ENCODE data around the gene PCDHGA11. TPM values are rescaled to one million over a fixed set of nuclear protein-coding genes. Genes with fewer than 3 reads are reported as not detected.

PCDHGA11 gene
- total and polyA plus RNA-seq, 9 of the 15 experiments (the other 6 are each of a cell fraction or from before 2014, with no cell fraction given): 0.04 to 0.07 (median 0.04) TPM; not detected in 4

DNA sequence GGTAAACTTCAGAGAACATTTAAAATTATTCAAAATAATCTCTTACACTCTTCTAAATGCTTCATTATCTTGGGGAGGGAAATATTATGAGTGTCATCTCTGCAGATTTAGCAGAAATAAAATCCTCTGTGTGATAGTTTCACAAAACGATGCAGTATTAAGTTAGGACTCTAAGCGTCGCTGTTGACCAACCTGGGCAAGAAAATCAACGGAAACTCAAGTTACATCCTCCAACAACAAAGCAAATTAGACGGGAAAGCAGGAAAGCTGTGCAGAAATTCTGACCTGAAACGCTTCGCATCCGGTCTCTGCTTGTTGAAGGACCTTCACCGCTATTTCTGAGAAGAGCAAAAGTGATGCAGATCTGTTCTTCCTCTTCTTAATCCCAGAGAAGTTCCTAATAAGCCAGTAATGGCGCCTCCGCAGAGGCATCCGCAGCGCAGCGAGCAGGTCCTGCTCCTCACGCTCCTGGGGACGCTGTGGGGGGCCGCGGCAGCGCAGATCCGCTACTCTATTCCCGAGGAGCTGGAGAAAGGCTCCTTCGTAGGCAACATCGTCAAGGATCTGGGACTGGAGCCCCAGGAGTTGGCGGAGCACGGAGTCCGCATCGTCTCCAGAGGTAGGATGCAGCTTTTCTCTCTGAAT is 47.1 kb upstream of the PCDHGA11 start, which contains the start of gene PCDHGA6:
Gene PCDHGA6 (plus strand): TSS at position 219 of the 645 bp plus-strand sequence. CDS start 193 bp downstream, at position 412.
- BruUV-seq (replicated peaks): no TSS peak

More for the DNA sequence above, 47.1 kb upstream of the PCDHGA11 start, which contains the start of gene PCDHGA6:
- H3K27ac ChIP-seq (ENCODE audit: extremely low read depth, low read depth, low read length): no peak within 1 kb of the TSS
- H3K36me3 ChIP-seq (ENCODE audit: control insufficient read depth, insufficient read depth, low read length): no peaks in the 10 kb centered on the region
- peak within 1 kb of the TSS; percentile 23; the same call in 1 of the 2 replicates for H3K4me2 ChIP-seq (ENCODE audit: insufficient read depth, low read length)
- 0 out of 2 replicates have a peak within 1 kb of the TSS, but pooled peaks have one; percentile 9 for H2AFZ ChIP-seq (ENCODE audit: low read depth, low read length)
- intact Hi-C loops (cut with micrococcal nuclease): loop anchor here (5.0 kb wide), 1 partner anchor 46 kb away; no protein-coding TSS in a partner anchor
- H3K4me1 ChIP-seq (replicated peaks in 1 of 2; ENCODE audit: control insufficient read depth in 2 of 2, insufficient read depth in 2 of 2, low read length in 2 of 2): peaks cover 0 to 7% of the 10 kb centered on the region in 2 experiments; a peak in 1 of 5 replicates
- ChIA-PET CTCF (ENCODE audit: low intra/inter-chr PET ratio) (interaction anchor here (0.6 to 1.3 kb wide), 2 partner anchors 141 to 770 kb away, joined by 3 read pairs; no protein-coding TSS in a partner anchor), POLR2A (interaction anchor here (0.6 kb wide), 1 partner anchor 207 kb away, joined by 5 read pairs; no protein-coding TSS in a partner anchor)
- FAIRE-seq (peak; percentile 26), ATAC-seq (peak; percentile 61; the same call in 1 of the 3 replicates), DNase-seq (ENCODE audit: extremely low read depth in 1 of 4, low spot score in 3 of 4) (no peak)
- no peaks in the 10 kb centered on the region for H3K9me1 ChIP-seq (ENCODE audit: control insufficient read depth, insufficient read depth, low read length)
- H3K27me3 ChIP-seq (ENCODE audit: control insufficient read depth in 2 of 2, insufficient read depth in 2 of 2, low read length in 2 of 2): peaks cover 4 to 38% of the 10 kb centered on the region in 2 experiments
- WGBS (ENCODE audit: insufficient coverage, low coverage, missing lambda C conversion rate): 21% methylated on average over 22 of the region's 27 CpGs
- no peaks in the 10 kb centered on the region for H3K79me2 ChIP-seq (ENCODE audit: control insufficient read depth, insufficient read depth, low read length)
- no peak within 1 kb of the TSS for H3K9ac ChIP-seq (ENCODE audit: insufficient read depth in 1 of 2, low read depth in 2 of 2, low read length in 2 of 2)
- H3K9me3 ChIP-seq (replicated peaks; ENCODE audit: control insufficient read depth, insufficient read depth, low read depth, low read length): no peaks in the 10 kb centered on the region
- in situ Hi-C loops (cut with MboI): no loop called here
- no peak within 1 kb of the TSS for H3K4me3 ChIP-seq
- no peaks in the 10 kb centered on the region for H4K20me1 ChIP-seq (replicated peaks; ENCODE audit: control insufficient read depth, insufficient read depth, low read length)
- TF ChIP-seq ZMIZ1 (IDR thresholded peaks at IDR 0.05; ENCODE audit: low read depth in 2 of 2, low read length in 2 of 2) (no peak), CTCF (IDR thresholded peaks at IDR 0.05 in 2 of 3, conservative IDR thresholded peaks at IDR 0.05 in 1 of 3; ENCODE audit: insufficient read depth in 2 of 3, low read depth in 1 of 3, low read length in 3 of 3) (peak; percentile 43 to 63 (median 60)), RAD21 (CRISPR knock-in tag; conservative IDR thresholded peaks at IDR 0.05 in 1 of 2, IDR thresholded peaks at IDR 0.05 in 1 of 2) (peak in 1 of 2 experiments; percentile 45; a peak in 2 of 4 replicates), HES1 (IDR thresholded peaks at IDR 0.05; ENCODE audit: low read depth) (no peak), ETV1 (tag; conservative IDR thresholded peaks at IDR 0.05; ENCODE audit: low read depth) (0 out of 2 replicates have a peak, but pooled peaks have one; percentile 34)
